Spleen (tissue), 11 donors: Measurements from ENCODE around the gene CD209. TPM values are rescaled to one million over a fixed set of nuclear protein-coding genes. Genes with fewer than 3 reads are reported as not detected.
"Not testable (repeated sequence)": the region's sequence is repeated elsewhere in the genome, so short reads cannot be mapped to it uniquely, and the experiment has no call there.

ENCODE experiments used
- DNase-seq: peaks from one replicate; pipeline ENCODE4 v3.0.0-alpha.2; 2020
- H3K27ac ChIP-seq, 8 donors: fragments of 200-600 bp; sonication (generic) in 7 of 8; 1 replicate in 4 of 8; 2 replicates in 4 of 8; pipeline versions ENCODE4 v1.5.0 to v1.8.0; 2016 to 2021; ENCODE audit warnings: inconsistent platforms in 4 of 8, mild to moderate bottlenecking in 4 of 8, moderate library complexity in 1 of 8
- H3K27me3 ChIP-seq, 7 donors: fragments of 200-600 bp; sonication (generic) in 6 of 7; replicated peaks in 1 of 7; 1 replicate in 4 of 7; 2 replicates in 3 of 7; pipeline versions ENCODE4 v1.5.0 to v1.8.0; 2016 to 2021; ENCODE audit warnings: inconsistent platforms in 3 of 7, mild to moderate bottlenecking in 1 of 7
- H3K36me3 ChIP-seq, 6 donors: fragments of 200-600 bp; sonication (generic) in 5 of 6; 1 replicate in 4 of 6; 2 replicates in 2 of 6; pipeline versions ENCODE4 v1.5.0 to v1.8.0; 2016 to 2021; ENCODE audit warnings: inconsistent platforms in 2 of 6
- H3K4me1 ChIP-seq, 6 donors: fragments of 200-600 bp; sonication (generic) in 5 of 6; 1 replicate in 3 of 6; 2 replicates in 3 of 6; pipeline versions ENCODE4 v1.5.0 to v1.8.0; 2016 to 2021; ENCODE audit warnings: inconsistent platforms in 3 of 6
- H3K4me3 ChIP-seq, 8 donors: fragments of 200-600 bp; sonication (generic) in 7 of 8; 1 replicate in 4 of 8; 2 replicates in 4 of 8; pipeline versions ENCODE4 v1.5.0 to v1.8.0; 2016 to 2021; ENCODE audit warnings: inconsistent platforms in 4 of 8, mild to moderate bottlenecking in 4 of 8, moderate library complexity in 2 of 8
- H3K9me3 ChIP-seq, 8 donors: fragments of 200-600 bp; sonication (generic) in 7 of 8; 1 replicate in 4 of 8; 2 replicates in 4 of 8; pipeline versions ENCODE4 v1.5.0 to v1.8.0; 2016 to 2021; ENCODE audit warnings: inconsistent platforms in 4 of 8
- CTCF ChIP-seq, 11 experiments: fragments of 200-600 bp in 7 of 11; fragments of 450-650 bp in 4 of 11; sonication (generic) in 4 of 11; IDR thresholded peaks in 8 of 11; conservative IDR thresholded peaks in 3 of 11; 1 replicate in 7 of 11; 2 replicates in 4 of 11; pipeline versions ENCODE4 v1.4.0 to v1.8.0; 2016 to 2021; ENCODE audit warnings: antibody characterized with exemption in 11 of 11, inconsistent platforms in 4 of 11, mild to moderate bottlenecking in 1 of 11
- POLR2A ChIP-seq, 3 donors: fragments of 450-650 bp; IDR thresholded peaks; one replicate each; pipeline ENCODE4 v1.5.1; 2017; ENCODE audit warnings: antibody characterized with exemption in 3 of 3, mild to moderate bottlenecking in 1 of 3
- POLR2AphosphoS5 ChIP-seq, 3 donors: sonication (generic); formaldehyde crosslinking; IDR thresholded peaks; one replicate each; pipeline ENCODE4 v1.5.1; 2017; ENCODE audit warnings: antibody characterized with exemption in 3 of 3
- WGBS, 5 donors: extraction: QIAGEN DNeasy Blood & Tissue Kit in 3 of 5; methylation state at CpG; one replicate each; pipeline versions ENCODE4 v1.1.5 to v1.1.7; 2013 to 2018; 5-methylcytosine and 5-hydroxymethylcytosine counted together
- intact Hi-C: fragments of 100-400 bp; cut with DNase I; formaldehyde crosslinking; loops from one replicate; pipeline ENCODE4 v1.15.0; 2023; ENCODE audit warnings: low total_unique reads
- polyA plus RNA-seq, 3 donors: library from polyadenylated mRNA; stranded (reverse); fragments of 200-250 nt; gene quantifications; one replicate each; pipeline ENCODE4 v1.2.1, GENCODE V29; 2013
- total RNA-seq, 7 donors: library from RNA; depleted of rRNA in 3 of 7; stranded (reverse); fragments of >200 nt in 3 of 7; fragmentation: NEBNext Ultra II Directional in 4 of 7; extraction: Animal tissue kit (Norgen Biotek cat#: 25700) in 4 of 7; gene quantifications; one replicate each; pipeline versions ENCODE4 v1.1.0 to v1.2.1, GENCODE V29; 2016 to 2021
- donor health status: healthy with polysubstance abuse.
- donor health status: DM: no; HTN: no; CAD: no; lungs with moderate emphysema.
- donor health status: DM: no; HTN: no; CAD: no.
- donor health status: Bipolar disorder and iron deficiency.
- donor health status: healthy.
- donor health status: DM: no; HTN: no; CAD: no.
- donor health status: DM: yes; HTN: yes; CAD: no.

The CD209 gene
- total and polyA plus RNA-seq, 10 donors: 0.42 to 22.2 (median 1.5) TPM

- Histone ChIP-seq H3K9me3 (peaks cover 2 to 60% (median 51%) of the 10 kb centered on the region in 8 donors), H3K27me3 (peaks cover 0 to 6% (median 0%) of the 10 kb centered on the region in 7 donors), H3K36me3 (no peaks in the 10 kb centered on the region), H3K4me3 (no peak overlapping the region), H3K27ac (no peak overlapping the region), H3K4me1 (peaks cover 0 to 5% (median 0%) of the 10 kb centered on the region in 6 donors)
- TF ChIP-seq POLR2AphosphoS5 (IDR thresholded peaks at IDR 0.05) (no peak), CTCF (IDR thresholded peaks at IDR 0.05 in 8 of 11, conservative IDR thresholded peaks at IDR 0.05 in 3 of 11) (no peak), POLR2A (IDR thresholded peaks at IDR 0.05) (no peak)
- no peak for DNase-seq
- intact Hi-C loops: no loop called here
- 38 to 61% (median 56%) methylated on average over 4 of the region's 4 CpGs for WGBS, 5 donors
Measured at GRCh38 chr19:7756258-7756657, 8.9 kb upstream of the CD209 start.

- DNase-seq: no peak
- Histone ChIP-seq H3K4me1 (peaks cover 0 to 24% (median 4%) of the 10 kb centered on the region in 6 donors), H3K4me3 (no peak overlapping the region), H3K27ac (peak overlapping the region in 2 of 8 donors; percentile 36 to 55), H3K9me3 (peaks cover 0 to 18% (median 10%) of the 10 kb centered on the region in 8 donors), H3K27me3 (peaks cover 0 to 23% (median 0%) of the 10 kb centered on the region in 7 donors), H3K36me3 (no peaks in the 10 kb centered on the region)
- TF ChIP-seq POLR2A (IDR thresholded peaks at IDR 0.05): no peak
- no peak for TF ChIP-seq POLR2AphosphoS5 (IDR thresholded peaks at IDR 0.05)
- no peak for TF ChIP-seq CTCF (IDR thresholded peaks at IDR 0.05 in 8 of 11, conservative IDR thresholded peaks at IDR 0.05 in 3 of 11)
- WGBS, 5 donors: 55 to 64% (median 62%) methylated on average over 12 of the region's 12 CpGs
- intact Hi-C loops: no loop called here
Measured at GRCh38 chr19:7751157-7751783, 3.9 kb upstream of the CD209 start.

- TF ChIP-seq CTCF (IDR thresholded peaks at IDR 0.05 in 8 of 11, conservative IDR thresholded peaks at IDR 0.05 in 3 of 11) (no peak), POLR2AphosphoS5 (IDR thresholded peaks at IDR 0.05) (no peak), POLR2A (IDR thresholded peaks at IDR 0.05) (no peak)
- Histone ChIP-seq H3K9me3 (peaks cover 0 to 4% (median 0%) of the 10 kb centered on the region in 8 donors), H3K27me3 (peaks cover 0 to 29% (median 0%) of the 10 kb centered on the region in 7 donors), H3K4me3 (no peak overlapping the region), H3K4me1 (peaks cover 0 to 36% (median 9%) of the 10 kb centered on the region in 6 donors), H3K27ac (no peak overlapping the region), H3K36me3 (no peaks in the 10 kb centered on the region)
- WGBS, 5 donors: 23 to 42% (median 29%) methylated on average over 4 of the region's 4 CpGs
- no peak for DNase-seq
- intact Hi-C loops: no loop called here
Measured at GRCh38 chr19:7748756-7749155, 1.4 kb upstream of the CD209 start.

DNA sequence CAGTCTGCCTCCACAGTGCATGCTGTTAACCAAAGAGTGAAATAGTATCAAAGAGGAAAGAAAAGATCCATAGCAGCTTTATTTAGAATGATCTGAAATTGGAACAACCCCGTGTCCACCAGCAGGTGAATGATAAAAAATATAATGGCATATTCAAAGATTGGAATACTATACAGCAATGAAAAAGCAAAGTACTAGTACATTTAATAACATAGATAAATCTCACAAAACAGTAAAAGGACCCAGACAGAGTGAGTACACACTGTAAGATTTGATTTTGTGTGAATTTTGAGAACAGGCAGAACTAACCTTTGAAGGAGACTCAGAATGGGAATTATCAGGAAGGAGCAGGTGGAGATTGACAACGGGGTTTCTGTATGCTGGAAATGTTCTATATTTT is 837 bp upstream of the CD209 start:
- Histone ChIP-seq H3K4me3 (no peak overlapping the region), H3K27me3 (peaks cover 0 to 29% (median 0%) of the 10 kb centered on the region in 7 donors), H3K36me3 (no peaks in the 10 kb centered on the region), H3K4me1 (peaks cover 0 to 42% (median 9%) of the 10 kb centered on the region in 6 donors), H3K27ac (no peak overlapping the region), H3K9me3 (peaks cover 0 to 4% (median 0%) of the 10 kb centered on the region in 8 donors)
- TF ChIP-seq CTCF (IDR thresholded peaks at IDR 0.05 in 8 of 11, conservative IDR thresholded peaks at IDR 0.05 in 3 of 11) (no peak), POLR2AphosphoS5 (IDR thresholded peaks at IDR 0.05) (no peak), POLR2A (IDR thresholded peaks at IDR 0.05) (no peak)
- DNase-seq: no peak
- intact Hi-C loops: no loop called here
- 63 to 74% (median 67%) methylated on average over 2 of the region's 2 CpGs for WGBS, 5 donors

GRCh38 chr19:7746306-7746705 is 1.0 kb downstream of the CD209 start:
- peaks cover 0 to 41% (median 9%) of the 10 kb centered on the region in 6 donors for H3K4me1 ChIP-seq
- H3K36me3 ChIP-seq, H3K9me3 ChIP-seq, intact Hi-C loops, H3K4me3 ChIP-seq, H3K27ac ChIP-seq: not testable (repeated sequence)
- 52 to 92% (median 82%) methylated on average over 2 to 4 of the region's 4 CpGs for WGBS, 5 donors
- peak; percentile 39 for DNase-seq
- peaks cover 0 to 29% (median 0%) of the 10 kb centered on the region in 7 donors for H3K27me3 ChIP-seq
